Activated T-cell treated with anti-CD3 and anti-CD28 coated beads for 1 hour (primary cell): ENCODE results near the gene ZNF497.
"Not testable (repeated sequence)": the region's sequence is repeated elsewhere in the genome, so short reads cannot be mapped to it uniquely, and the experiment has no call there.

Experiments used
- DNase-seq: peaks from one replicate; pipeline ENCODE4 v3.0.0-alpha.2; 2020; ENCODE audit warnings: low read depth

ZNF497 gene

DNA sequence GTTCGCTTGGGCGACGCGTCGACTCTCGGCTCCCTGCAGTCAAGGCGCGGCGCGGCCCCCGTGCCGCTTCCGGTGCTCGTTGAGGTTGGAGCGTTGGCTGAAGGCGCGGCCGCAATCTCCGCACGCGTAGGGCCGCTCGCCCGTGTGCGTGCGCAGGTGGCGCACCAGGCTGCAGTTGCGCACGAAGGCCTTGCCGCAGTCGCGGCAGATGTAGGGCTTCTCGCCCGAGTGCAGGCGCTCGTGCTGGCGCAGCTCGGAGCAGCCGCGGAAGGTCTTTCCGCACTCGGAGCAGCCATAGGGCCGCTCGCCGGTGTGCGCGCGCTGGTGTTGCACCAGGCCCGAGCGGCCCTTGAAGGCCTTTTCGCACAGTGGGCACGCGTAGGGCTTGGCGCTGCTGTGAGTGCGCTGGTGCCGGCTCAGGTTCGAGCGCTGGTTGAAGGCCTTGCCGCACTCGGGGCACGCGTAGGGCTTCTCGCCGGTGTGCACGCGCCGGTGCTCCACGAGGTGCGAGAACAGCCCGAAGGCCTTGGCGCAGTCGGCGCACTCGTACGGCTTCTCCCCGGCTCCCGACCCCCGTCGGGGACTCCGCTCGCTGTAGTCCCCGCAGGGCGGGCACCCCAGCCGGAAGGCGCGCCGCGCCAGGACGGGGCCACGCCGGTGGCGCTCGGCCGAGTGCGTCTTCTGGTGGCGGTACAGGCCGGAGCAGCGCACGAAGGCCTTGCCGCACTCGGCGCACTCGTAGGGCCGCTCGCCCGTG is 5.3 kb upstream of the ZNF497 start:
- DNase-seq: no peak

DNA sequence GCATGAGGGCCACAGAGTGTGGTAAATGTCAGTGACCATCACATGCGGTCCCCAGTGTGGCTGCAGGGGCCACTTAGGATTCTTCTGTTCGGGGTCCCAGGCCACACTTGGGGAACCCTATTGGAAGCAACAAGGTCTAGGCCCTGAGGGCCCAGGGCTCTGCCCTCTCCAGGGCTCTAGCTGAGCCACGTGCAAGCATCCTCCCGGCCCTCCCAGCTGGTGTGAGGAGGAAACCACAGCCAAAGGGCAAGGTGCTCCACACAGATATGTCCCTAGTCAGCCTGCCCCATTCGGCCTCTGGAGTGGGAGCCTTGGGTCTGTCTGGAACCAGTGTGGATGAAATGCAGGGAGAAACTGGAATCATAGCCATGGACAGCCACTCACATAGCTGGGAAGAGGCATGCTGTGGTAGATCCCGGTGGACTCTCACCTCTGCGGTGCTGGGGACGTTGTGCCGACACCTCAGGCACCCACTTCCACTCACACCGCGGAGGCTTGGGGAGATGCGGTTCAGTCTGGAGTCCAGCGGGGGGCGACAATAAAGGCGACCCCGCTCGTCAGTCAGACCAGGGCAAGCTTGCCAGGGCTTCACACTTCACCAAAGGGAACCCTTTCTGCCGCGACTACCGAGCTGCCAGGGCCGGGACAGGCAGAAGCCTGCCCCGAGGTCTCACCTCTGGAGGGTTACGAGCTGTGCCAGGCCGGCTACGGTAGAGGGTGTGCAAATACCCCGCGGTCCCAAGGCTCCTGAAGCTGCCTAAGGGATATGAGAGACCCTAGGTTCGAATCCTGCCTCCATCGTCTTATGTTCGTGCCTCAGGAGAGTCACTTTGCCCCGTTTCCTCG is 4.3 kb upstream of the ZNF497 start:
- no peak for DNase-seq

DNA sequence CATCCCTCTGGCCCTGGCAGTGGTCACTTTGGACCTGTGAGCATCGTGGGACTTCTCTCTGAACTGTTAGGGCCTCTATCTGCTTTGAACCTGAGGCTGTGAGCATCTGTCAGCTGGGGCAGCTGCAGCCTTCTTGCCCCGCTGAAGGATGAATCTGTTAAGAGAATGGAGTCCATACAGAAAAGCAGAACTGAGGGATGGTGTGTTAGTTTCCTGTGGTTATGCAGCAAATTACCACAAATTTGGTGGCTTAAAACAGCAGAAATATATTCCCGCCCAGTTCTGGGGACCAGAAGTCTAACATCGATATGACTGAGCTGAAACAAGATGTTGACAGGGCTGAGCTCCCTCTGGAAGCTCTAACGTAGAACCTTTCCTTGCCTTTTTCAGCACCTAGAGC is 1.6 kb upstream of the ZNF497 start:
- DNase-seq: no peak

DNA sequence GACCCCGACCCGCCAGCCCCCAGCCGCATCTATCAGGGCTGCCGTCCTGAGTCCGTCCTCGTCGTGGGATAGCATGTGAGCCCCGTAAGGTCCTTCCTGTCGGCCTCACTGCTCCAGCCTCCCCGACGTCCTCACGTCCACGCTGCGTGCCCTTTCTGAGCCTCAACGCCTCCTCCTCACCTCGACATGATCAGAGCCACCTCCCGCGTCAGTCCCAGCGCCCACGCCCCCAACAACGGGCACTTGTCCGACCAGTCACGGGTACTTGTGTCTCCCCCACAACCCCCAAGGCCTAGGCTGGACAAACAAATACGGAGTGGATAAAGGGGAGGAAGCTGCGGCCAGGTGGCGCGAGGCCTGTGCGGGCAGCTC is 665 bp downstream of the ZNF497 start:
- DNase-seq: no peak

DNA sequence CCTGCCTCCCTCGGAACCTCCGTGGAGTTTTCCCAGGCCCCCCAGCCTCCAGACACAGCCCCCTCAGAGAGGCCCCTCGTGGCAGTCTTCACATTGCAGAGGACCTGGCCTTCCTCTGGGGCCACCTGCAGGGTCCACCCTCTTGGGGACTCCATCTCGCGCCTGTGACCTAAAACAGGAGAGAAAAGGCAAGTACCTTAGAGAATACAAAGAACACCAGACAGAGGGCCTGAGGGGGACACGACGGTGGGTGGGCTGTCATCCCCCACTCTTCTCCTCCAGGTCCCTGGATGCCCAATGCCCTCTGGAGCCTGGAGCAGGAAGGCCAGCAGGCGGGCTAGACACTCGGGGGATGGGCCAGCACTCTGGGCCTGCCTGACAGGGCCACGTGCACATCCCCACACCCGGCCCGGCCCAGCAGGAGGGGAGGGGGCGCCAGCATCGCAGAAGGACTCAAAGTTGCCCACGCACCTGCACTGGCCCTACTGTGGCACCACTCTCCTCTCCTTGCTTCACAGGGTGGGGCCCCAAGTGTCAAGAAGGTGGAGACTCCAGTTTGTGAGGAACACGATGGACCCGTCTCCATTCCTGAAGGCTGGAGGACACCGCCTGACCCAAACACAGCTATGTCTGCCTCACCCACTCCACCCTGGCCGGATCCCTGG is 4.9 kb downstream of the ZNF497 start:
- DNase-seq: no peak

DNA sequence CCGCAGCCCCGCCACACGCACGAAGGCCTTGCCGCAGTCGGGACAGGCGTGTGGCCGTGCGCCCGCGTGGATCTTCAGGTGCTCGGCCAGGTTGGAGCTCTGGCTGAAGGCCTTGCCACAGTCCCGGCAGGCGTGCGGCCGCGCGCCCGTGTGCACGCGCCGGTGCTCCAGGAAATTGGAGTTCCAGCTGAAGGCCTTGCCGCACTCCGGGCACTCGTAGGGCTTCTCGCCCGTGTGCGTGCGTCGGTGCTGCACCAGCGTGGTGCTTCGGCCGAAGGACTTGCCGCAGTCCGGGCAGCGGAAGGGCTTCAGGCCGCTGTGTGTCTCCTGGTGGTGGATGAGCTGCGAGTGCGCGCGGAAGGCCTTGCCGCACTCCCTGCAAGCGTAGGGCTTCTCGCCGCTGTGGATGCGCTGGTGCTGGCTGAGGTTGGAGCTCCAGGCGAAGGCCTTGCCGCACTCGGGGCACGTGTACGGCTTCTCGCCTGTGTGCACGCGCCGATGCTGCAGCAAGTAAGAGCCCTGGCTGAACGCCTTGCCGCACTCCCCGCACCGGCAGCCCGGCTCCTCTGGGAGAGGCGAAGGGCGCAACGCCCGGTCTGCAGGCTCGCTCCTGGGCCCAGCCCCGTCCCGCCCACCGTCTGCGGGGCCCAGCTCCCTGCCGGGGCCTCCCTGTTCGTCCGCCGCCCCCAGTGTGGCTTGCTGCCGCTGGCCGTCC is 5.6 kb downstream of the ZNF497 start:
- DNase-seq: no peak

DNA sequence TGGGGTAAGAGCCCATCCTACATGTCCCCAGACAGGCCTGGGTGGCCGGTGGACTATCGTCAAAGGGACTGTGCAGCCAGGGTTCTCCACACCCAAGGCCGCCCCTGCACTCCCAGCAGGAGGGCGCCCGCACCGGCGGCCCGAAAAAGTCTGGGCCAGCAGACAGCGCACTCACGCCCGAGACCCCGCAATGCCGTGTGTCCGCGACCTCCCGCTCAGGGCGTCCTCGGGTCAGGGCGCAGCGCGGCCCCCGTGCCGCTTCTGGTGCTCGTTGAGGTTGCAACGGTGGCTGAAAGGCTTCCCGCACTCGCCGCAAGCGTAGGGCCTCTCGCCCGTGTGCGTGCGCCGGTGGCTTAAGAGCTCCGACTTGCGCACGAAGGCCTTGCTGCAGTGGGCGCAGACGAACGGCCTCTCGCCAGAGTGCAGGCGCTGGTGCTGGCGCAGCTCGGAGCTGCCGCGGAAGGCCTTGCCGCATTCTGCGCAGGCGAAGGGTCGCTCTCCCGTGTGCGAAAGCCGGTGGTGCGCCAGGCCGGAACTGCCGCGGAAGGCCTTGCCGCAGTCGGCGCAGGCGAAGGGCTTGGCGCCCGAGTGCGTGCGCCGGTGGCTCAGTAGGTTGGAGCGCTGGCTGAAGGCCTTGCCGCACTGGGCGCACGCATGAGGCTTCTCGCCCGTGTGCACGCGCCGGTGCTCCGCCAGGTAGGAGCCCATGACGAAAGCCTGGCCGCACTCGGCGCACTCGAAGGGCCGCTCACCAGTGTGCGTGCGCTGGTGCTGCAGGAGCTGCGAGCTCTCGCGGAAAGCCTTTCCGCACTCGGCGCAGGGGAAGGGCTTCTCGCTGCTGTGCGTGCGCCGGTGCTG is 6.4 kb downstream of the ZNF497 start:
- no peak for DNase-seq

DNA sequence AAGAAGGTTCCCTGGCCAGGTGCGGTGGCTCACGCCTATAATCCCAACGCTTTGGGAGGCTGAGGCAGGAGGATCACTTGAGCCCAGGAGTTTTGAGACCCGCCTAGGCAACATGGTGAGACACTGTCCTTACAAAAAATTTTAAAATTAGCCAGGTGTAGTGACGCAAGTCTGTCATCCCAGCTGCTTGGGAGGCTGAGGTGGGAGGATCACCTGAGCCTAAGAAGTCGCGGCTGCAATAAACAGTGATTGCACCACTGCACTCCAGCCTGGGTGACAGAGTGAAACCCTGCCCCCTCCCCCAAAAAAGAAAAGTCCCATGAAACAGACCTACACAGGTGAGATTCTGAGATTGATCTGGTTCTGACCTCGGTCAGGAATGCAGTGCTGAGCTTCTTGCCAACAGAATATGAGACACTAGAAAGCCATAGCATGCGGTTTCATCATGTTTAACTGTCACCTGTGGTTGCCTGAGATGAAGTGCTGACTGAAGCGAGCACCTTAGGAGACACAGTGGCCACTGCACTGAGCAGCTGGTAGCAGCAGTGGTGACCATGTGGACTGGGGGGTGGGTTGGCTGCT is 7.2 kb downstream of the ZNF497 start:
- no peak for DNase-seq

DNA sequence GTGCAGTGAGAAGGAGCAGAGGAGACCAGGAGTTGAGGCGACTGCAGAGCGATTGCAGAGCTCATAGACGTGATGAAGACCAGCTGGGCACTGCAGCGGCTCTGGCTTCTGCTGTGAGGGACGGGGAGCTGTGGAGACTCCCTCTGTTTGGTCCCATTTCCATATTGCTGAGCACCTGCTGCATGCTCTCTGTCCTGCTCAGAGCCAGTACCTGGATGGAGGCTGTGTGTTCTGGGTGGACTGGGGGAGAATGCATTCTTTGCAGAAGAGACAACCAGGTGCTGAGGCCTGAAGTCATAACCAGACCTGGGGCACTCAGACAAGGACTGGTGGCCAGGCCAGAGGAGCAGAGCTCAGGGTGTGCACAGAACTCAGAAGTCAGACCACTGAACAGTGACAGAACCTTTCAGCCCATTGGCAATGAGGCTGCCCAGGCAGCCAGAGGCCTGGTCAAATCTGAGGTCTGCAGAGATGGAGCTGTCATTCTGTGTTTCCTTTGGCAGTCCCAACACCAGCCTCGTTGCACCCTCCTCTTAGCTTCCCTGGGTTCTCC is 8.0 kb downstream of the ZNF497 start:
- no peak for DNase-seq

DNA sequence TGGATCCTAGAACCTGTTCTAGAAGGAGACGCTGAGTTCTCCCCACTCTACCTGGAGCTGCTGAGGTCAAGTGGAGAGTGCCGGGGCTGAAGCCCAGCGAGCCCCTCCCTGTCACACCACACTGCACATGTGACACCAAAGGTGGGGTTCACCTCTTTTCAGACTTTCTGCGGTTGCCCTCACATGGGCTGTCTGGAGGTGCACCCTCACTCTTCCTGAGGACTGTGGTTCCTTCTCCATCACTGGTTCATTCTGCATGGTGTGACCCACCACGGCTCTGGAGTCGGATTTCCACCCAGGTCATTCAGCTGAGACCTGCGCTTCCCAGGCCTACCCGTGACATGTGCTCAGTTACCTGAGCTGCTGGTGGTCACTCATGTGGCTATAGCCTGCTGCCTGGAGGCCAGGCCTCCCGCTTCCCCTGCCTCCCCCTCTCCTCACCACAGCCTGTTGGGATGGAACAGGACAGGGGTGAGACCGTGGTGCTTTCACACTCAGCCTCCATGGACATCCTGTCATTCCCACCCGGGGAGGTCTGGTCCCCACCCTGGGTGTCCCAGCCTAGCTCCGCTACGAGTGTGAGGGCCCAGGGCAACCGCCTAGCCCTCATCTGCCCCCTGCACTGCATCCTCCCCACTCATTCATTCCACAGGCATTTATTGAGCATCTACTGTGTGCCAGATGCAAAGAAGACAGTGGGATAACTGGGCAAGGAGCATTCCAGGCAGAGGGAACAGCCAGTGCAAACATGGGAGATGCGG is 8.7 kb downstream of the ZNF497 start:
- DNase-seq: no peak

DNA sequence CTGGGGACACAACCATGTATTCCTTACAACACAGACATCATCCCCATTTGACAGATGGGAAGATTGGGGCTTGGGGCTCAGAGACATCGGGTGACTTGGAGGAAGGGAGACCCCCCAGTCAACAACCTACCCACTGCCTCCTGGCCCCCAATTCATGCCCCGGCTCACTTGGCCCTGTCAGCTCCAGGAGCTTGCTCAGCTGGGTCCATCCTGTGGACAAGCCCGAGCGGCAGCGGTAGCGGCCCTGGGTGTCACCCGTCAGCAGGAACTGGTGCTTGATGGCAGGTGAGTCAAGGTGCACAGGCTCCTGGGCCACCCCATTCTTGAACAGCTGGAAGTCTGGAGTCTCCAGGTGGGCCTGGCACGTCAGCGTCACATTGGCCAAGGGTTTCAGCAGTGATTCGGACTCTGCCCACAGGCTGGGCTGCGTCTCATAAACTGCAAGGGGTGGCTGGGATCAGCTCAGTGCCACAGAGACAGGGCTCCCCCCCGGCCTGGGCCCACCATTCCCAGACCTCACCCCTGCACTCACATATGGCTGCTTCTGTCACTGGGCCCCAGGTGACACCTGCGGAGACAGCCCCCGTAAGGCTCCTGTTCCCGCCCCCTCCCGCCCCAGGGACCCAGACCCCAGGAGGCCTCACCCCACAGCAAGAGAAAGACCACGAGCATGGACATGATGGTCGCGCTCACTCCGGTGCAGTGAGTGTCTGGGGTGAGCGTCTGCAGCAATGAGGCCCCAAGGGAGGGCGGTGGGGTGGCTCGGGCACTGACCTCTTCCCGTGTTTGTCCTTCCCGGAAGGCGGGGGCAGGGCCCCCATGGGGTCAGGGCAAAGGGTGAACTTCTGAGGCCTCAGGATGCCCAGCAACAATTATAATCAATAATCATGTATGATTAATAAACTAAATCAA is 9.5 kb downstream of the ZNF497 start, which contains the start of gene A1BG:
A1BG (minus strand) TSS at position 733 of the 912 bp plus-strand sequence; CDS start at position 678, 55 bp downstream.
- no peak for DNase-seq

DNA sequence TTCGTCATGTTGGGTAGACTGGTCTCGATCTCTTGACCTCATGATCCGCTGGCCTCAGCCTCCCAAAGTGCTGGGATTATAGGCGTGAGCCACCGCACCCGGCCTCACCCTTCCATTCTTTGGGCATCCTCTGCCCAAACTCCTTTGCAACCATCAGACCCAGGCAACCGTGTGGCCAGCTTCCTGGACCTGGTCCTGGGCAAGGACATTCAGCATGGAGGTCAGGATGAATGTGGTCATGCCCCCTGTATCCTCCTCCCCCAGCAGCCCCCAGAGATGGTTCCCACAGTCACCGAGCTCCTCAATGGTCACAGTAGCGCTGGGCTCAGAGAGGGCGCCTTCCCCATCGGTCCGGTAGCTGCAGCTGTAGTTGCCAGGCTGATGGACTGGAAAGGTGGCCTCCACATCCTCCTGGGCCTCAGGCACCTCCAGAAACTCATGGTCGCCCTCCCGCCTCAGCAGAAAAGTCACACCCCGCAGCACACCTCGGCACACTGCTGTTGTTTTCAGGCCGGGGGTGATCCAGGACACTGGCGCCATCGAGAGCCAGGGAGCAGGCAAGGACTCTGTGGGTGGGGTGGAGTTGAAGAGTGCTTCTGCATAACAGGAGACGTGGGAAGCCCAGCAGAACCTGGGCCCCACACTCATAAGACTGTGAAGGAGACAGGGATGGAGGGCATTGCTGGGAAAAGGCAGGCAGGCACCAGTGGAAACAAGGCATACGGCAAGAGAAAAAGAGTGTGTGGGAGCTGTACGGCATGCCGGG is 10.4 kb downstream of the ZNF497 start:
- no peak for DNase-seq

DNA sequence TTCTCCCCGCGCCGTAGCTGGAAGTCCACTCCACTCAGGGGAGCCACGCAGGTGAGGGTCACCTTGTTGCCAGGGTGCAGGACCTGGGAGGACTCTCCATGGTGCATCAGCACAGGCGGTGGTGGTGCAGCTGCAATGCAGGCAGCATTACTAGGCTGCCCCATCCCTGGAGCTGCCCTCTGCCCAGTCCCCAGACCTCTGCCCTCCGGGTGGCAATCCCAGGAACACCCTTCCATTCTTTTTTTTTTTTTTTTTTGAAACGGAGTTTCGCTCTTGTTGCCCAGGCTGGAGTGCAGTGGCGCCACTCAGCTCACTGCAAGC is 11.0 kb downstream of the ZNF497 start:
- no peak for DNase-seq

DNA sequence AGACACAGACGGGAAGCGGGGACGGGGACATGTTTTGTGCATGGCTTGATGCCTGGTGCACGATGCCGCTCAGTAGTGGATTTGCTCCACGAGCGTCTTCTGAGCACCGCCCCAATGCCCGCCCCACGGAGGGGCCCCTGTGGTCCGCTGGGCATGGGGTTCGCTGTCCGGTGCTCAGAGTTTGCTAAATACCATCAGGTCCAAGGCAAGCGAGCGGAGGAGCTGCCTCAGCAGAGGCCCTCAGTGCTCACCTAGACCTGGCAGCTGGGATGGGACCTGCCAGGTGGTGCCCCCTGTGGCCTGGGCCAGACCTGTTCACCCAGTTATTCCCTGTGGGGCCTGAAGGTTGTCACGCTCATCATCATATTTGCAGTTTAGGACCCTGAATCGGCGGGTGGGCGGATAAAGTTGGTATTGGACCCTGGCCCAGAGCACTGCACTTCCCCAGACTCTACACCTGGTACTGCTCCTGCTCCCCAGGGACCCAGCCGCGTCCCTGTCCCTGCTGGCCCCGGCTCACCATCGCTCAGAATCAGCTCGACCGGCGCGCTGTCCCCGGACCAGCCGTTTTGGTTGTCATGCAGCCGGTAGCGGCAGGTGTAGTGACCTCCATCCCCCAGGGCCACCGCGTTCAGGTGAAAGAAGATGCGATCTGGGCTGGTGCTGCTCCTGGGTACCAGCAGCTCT is 11.5 kb downstream of the ZNF497 start:
- no peak for DNase-seq

DNA sequence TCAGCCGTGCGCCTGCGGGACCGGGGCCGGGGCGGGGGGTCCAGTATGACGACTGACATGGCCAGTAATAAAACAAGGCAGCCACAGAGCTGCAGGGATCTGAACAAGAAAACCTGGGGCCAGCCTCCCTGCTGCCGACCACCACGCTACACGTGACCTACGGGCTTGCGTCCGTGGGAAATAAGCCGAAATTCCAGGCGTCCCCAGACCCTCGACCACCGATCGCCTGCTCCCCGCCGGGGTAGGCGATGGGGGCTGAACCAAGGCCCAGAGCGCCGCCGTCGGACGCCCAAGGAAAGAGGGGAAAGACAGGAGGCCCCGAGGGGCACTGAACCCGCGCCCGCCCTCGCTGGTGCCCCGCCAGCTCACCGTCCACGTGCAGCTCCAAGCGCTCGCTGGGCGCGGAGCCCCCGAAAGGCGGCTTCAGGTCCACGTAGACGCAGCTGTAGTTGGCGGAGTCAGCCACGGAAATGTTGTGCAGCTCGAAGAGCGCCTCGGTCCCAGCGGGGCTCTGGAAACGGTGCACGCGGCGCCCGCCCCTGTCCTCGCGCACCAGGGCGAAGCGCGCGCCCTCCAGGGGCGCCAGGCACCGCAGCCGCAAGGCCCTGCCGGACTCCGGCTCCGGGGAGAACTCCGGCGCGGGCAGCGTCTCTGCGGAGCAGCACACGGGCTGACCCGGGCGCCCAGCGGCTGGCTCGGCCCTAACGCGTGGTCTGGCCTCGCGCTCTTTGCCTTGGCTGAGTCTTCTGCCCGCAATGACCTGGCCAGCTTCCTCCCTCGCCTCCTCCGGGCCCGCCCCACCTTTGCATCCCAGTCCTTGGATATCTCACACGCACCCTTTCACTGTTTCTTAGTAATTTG is 12.3 kb downstream of the ZNF497 start:
- no peak for DNase-seq

DNA sequence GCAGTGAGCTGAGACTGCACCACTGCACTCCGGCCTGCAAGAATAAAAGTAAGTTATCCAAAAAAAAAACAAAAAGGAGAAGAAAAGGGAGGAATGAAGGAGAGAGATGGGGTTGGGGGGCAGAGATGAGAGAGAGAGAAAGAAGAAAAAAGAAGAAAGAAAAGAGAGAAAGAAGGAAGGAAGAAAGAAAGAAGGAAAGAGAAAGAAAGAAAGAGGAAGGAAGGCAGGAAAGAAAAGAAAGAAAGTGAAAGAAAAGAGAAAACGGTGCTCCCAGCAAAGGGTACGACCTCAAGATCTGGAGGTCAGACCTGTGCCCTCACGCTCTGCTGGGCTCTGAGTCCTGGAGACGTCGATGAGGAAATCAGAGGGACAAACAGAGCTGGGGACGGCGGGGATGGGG is 13.0 kb downstream of the ZNF497 start:
- no peak for DNase-seq

DNA sequence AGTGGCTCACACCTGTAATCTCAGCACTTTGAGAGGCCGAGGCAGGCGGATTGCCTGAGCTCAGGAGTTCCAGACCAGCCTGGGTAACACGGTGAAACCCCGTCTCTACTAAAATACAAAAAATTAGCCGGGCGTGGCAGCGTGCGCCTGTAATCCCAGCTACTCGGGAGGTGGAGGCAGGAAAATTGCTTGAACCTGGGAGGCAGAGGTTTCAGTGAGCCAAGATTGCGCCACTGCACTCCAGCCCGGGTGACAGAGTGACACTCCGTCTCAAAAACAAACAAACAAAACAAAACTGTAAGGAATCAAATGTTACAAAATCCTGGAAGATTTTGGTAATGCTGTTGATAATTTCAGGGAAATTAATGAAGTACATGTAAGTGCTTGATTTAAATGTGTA is 14.5 kb downstream of the ZNF497 start:
- DNase-seq: not testable (repeated sequence)
